Smooth muscle cell (in vitro differentiated cells): ENCODE measurements around the gene SYAP1. TPM values are rescaled to one million over a fixed set of nuclear protein-coding genes. Genes with fewer than 3 reads are reported as not detected.

Source experiments
- DNase-seq: peaks from one replicate; lab custom pipeline; 2025; ENCODE audit not compliant: unreplicated experiment; lab: John Stamatoyannopoulos, UW
- H2AFZ ChIP-seq: fragments of 200-600 bp; sonication (generic); 2 replicates; pipeline ENCODE4 v1.6.0; 2016; ENCODE audit warnings: antibody characterized with exemption, low read depth, mild to moderate bottlenecking
- H3F3A ChIP-seq: fragments of 200-600 bp; sonication (generic); 2 replicates; pipeline ENCODE4 v1.6.0; 2017; ENCODE audit warnings: antibody characterized with exemption, low read depth
- H3K27ac ChIP-seq: fragments of 200-600 bp; sonication (generic); 2 replicates; pipeline ENCODE4 v1.5.1; 2016; ENCODE audit warnings: low read depth, mild to moderate bottlenecking
- H3K27me3 ChIP-seq: fragments of 200-600 bp; sonication (generic); 2 replicates; pipeline ENCODE4 v1.6.1; 2016; ENCODE audit warnings: low read depth, mild to moderate bottlenecking
- H3K36me3 ChIP-seq: fragments of 200-600 bp; sonication (generic); 2 replicates; pipeline ENCODE4 v1.5.1; 2016; ENCODE audit warnings: low read depth
- H3K4me1 ChIP-seq: fragments of 200-600 bp; sonication (generic); 2 replicates; pipeline ENCODE4 v1.5.1; 2016; ENCODE audit warnings: low read depth
- H3K4me2 ChIP-seq: fragments of 200-600 bp; sonication (generic); 2 replicates; pipeline ENCODE4 v1.6.0; 2016; ENCODE audit warnings: mild to moderate bottlenecking
- H3K4me3 ChIP-seq: fragments of 200-600 bp; sonication (generic); 2 replicates; pipeline ENCODE4 v1.5.1; 2016; ENCODE audit warnings: mild to moderate bottlenecking
- H3K79me2 ChIP-seq: fragments of 200-600 bp; sonication (generic); 2 replicates; pipeline ENCODE4 v1.6.0; 2016; ENCODE audit warnings: low read depth, mild to moderate bottlenecking
- H3K9ac ChIP-seq: fragments of 200-600 bp; sonication (generic); 2 replicates; pipeline ENCODE4 v1.6.0; 2016; ENCODE audit warnings: low read depth
- H3K9me3 ChIP-seq: fragments of 200-600 bp; sonication (generic); replicated peaks from 2 replicates; pipeline ENCODE4 v1.5.1; 2016; ENCODE audit warnings: low read depth
- H4K20me1 ChIP-seq: fragments of 200-600 bp; sonication (generic); 2 replicates; pipeline ENCODE4 v1.6.0; 2016; ENCODE audit warnings: low read depth
- CTCF ChIP-seq: fragments of 200-600 bp; sonication (generic); IDR thresholded peaks from 2 replicates; pipeline ENCODE4 v1.5.1; 2017; ENCODE audit warnings: borderline replicate concordance, mild to moderate bottlenecking, antibody characterized with exemption; ENCODE audit not compliant: insufficient read depth, poor library complexity, severe bottlenecking
- WGBS: methylation state at CpG from one replicate; pipeline ENCODE4 v1.1.7; 2016; ENCODE audit warnings: low lambda C conversion rate; 5-methylcytosine and 5-hydroxymethylcytosine counted together
- polyA plus RNA-seq: library from polyadenylated mRNA; unstranded; fragments of >200 nt; fragmentation: Nextera tagmentation; extraction: Ambion mirVana; gene quantifications from 2 replicates; pipeline ENCODE4 v1.2.1, GENCODE V29; 2016
- total RNA-seq: library from RNA; depleted of rRNA; stranded (reverse); fragments of >200 nt; gene quantifications from 2 replicates; pipeline ENCODE4 v1.2.3, GENCODE V29; 2014

SYAP1 gene
- total and polyA plus RNA-seq, 2 experiments from 2014 or later: 52.3 to 52.8 TPM

GRCh38 chrX:16762579-16762978, 43.2 kb downstream of the SYAP1 start:
- Histone ChIP-seq H3K27ac (no peak overlapping the region), H3K4me3 (no peak overlapping the region), H4K20me1 (no peaks in the 10 kb centered on the region), H3K27me3 (no peaks in the 10 kb centered on the region), H3K9ac (no peak overlapping the region), H3K36me3 (peaks cover 21% of the 10 kb centered on the region), H3K4me1 (no peaks in the 10 kb centered on the region), H2AFZ (no peak overlapping the region), H3K79me2 (no peaks in the 10 kb centered on the region), H3K4me2 (no peak overlapping the region), H3F3A (no peaks in the 10 kb centered on the region), H3K9me3 (no peaks in the 10 kb centered on the region)
- DNase-seq: no peak
- no peak for TF ChIP-seq CTCF
- 100% methylated on average over 1 of the region's 1 CpG for WGBS

GRCh38 chrX:16765594-16765993, 46.2 kb downstream of the SYAP1 start:
- WGBS: 82% methylated on average over 2 of the region's 2 CpGs
- Histone ChIP-seq H3K4me1 (no peaks in the 10 kb centered on the region), H2AFZ (no peak overlapping the region), H3K9me3 (no peaks in the 10 kb centered on the region), H4K20me1 (no peaks in the 10 kb centered on the region), H3K4me3 (no peak overlapping the region), H3K27ac (no peak overlapping the region), H3F3A (no peaks in the 10 kb centered on the region), H3K36me3 (peaks cover 7% of the 10 kb centered on the region), H3K4me2 (no peak overlapping the region), H3K27me3 (no peaks in the 10 kb centered on the region), H3K9ac (no peak overlapping the region), H3K79me2 (no peaks in the 10 kb centered on the region)
- TF ChIP-seq CTCF: no peak
- no peak for DNase-seq

GRCh38 chrX:16770970-16771482, 51.6 kb downstream of the SYAP1 start:
- peaks cover 12% of the 10 kb centered on the region for H3K4me1 ChIP-seq
- H3K9me3 ChIP-seq: no peaks in the 10 kb centered on the region
- no peak for DNase-seq
- no peak overlapping the region for H2AFZ ChIP-seq
- H3K36me3 ChIP-seq: no peaks in the 10 kb centered on the region
- H3K27ac ChIP-seq: peak overlapping the region; percentile 94
- H3K27me3 ChIP-seq: no peaks in the 10 kb centered on the region
- 58% methylated on average over 2 of the region's 2 CpGs for WGBS
- no peaks in the 10 kb centered on the region for H3F3A ChIP-seq
- no peaks in the 10 kb centered on the region for H4K20me1 ChIP-seq
- TF ChIP-seq CTCF: no peak
- no peak overlapping the region for H3K9ac ChIP-seq
- no peak overlapping the region for H3K4me3 ChIP-seq
- no peaks in the 10 kb centered on the region for H3K79me2 ChIP-seq
- no peak overlapping the region for H3K4me2 ChIP-seq
